PC-3 (cell line): ENCODE data around the gene PLCL2.

ENCODE experiments used
- CTCF ChIP-seq: fragments of 300-600 bp; sonication (generic); conservative IDR thresholded peaks from 2 replicates; pipeline ENCODE4 v1.5.1; 2017; ENCODE audit warnings: antibody characterized with exemption, low read depth, mild to moderate bottlenecking, low read length
- EZH2 ChIP-seq: fragments of 300-600 bp; sonication (generic); IDR thresholded peaks from one replicate; pipeline ENCODE4 v1.6.1; 2017; ENCODE audit warnings: antibody characterized with exemption, mild to moderate bottlenecking, low read length; ENCODE audit not compliant: unreplicated experiment
- EZH2phosphoT487 ChIP-seq: fragments of 300-600 bp; sonication (generic); IDR thresholded peaks from 2 replicates; pipeline ENCODE4 v1.6.1; 2018; ENCODE audit warnings: mild to moderate bottlenecking, antibody characterized with exemption, low read length, borderline replicate concordance

- TF ChIP-seq CTCF = no peak
- TF ChIP-seq EZH2phosphoT487 = no peak
- no peak for TF ChIP-seq EZH2
Measured at GRCh38 chr3:17038141-17038540, 153.4 kb downstream of the PLCL2 start.
